ENCODE data around the gene NAPA.

- TF ChIP-seq CTCF (IDR thresholded peaks at IDR 0.05; ENCODE audit: insufficient read depth, low read depth, low read length) (no peak), EZH2 (IDR thresholded peaks at IDR 0.05; ENCODE audit: insufficient read depth, low read length) (no peak)
Observed at GRCh38 chr19:47467914-47468313, 46.9 kb downstream of the NAPA start.
